AG09319 (cell line): ENCODE results near the gene ZNF169.
"Not testable (repeated sequence)": the region's sequence is repeated elsewhere in the genome, so short reads cannot be mapped to it uniquely, and the experiment has no call there.

Source experiments
- DNase-seq: peaks from one replicate; pipeline ENCODE4 v3.0.0-alpha.2; 2010; ENCODE audit warnings: low read depth; ENCODE audit errors: extremely low read depth
- TF ChIP-seq, protein P1 (sequence below): IDR thresholded peaks from 2 replicates; pipeline ENCODE4 v1.5.1; 2011; ENCODE audit warnings: low read depth, mild to moderate bottlenecking, inconsistent platforms, low read length, moderate library complexity

The ZNF169 gene

DNA sequence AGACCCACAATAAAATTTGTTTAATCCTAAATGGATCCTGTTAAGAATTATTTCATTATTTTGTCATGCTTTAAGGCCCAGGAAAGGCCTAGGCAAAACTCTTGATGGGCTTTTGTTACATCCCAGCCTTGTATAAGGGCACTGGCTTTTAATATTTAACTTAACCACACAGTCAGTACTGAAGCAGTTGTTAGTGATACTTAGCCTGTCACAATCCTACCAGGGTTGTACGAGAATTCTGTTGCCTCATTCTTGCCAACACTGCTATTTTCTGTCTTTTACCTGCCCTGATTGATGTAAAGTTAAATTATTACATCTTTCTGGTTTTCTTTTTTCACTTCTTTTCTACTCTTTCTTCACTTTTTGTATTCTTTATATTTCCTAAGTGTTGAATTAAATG is 10.9 kb downstream of the ZNF169 start:
- TF ChIP-seq, protein P1, sequence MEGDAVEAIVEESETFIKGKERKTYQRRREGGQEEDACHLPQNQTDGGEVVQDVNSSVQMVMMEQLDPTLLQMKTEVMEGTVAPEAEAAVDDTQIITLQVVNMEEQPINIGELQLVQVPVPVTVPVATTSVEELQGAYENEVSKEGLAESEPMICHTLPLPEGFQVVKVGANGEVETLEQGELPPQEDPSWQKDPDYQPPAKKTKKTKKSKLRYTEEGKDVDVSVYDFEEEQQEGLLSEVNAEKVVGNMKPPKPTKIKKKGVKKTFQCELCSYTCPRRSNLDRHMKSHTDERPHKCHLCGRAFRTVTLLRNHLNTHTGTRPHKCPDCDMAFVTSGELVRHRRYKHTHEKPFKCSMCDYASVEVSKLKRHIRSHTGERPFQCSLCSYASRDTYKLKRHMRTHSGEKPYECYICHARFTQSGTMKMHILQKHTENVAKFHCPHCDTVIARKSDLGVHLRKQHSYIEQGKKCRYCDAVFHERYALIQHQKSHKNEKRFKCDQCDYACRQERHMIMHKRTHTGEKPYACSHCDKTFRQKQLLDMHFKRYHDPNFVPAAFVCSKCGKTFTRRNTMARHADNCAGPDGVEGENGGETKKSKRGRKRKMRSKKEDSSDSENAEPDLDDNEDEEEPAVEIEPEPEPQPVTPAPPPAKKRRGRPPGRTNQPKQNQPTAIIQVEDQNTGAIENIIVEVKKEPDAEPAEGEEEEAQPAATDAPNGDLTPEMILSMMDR: no peak
- no peak for DNase-seq

DNA sequence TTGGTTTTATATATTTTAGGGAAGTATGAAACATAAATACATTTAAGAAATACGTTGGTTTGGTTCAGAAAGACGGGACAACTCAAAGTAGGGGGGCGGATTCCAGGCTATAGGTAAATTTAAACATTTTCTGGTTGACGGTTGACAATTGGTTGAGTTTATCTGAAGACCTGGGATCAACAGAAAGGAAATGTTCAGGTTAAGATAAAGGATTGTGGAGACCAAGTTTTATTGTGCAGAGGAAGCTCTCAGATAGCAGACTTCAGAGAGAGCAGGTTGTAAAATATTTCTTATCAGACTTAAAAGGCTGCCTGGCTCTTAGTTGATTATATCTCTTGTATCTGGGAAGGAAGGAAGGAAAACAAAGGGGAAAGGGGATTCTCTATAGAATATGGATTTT is 17.9 kb downstream of the ZNF169 start:
- not testable (repeated sequence) for DNase-seq

DNA sequence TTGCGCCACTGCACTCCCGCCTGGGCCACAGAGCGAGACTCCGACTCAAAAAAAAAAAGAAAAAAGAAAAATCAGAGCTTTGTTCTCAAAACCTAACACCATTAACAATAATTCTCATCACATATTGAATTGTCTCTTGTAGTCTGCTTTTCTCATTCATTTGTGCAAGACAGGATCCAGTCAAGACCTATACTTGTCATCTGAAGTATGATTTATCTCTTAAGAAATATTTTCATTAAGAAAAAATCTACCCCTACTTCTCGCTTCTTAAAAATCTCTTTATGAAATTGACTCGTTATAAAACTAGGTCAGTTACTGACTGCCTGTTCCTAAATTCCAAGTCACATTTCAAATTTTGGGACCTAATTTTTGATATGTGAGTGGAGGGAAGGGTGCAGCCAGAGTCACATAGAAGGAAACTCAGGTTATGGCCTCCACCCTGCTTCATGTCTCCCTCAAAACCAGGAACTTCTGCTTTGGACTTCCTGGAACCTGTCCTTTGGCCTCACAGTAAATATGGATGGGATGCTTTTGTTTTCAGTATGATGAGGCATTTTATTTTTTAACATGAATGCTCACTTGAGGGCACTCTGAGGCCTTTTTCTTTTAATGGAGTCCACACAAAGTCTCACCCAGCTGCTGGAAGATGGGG is 18.9 kb downstream of the ZNF169 start:
- DNase-seq: no peak
- TF ChIP-seq, protein P1: no peak

DNA sequence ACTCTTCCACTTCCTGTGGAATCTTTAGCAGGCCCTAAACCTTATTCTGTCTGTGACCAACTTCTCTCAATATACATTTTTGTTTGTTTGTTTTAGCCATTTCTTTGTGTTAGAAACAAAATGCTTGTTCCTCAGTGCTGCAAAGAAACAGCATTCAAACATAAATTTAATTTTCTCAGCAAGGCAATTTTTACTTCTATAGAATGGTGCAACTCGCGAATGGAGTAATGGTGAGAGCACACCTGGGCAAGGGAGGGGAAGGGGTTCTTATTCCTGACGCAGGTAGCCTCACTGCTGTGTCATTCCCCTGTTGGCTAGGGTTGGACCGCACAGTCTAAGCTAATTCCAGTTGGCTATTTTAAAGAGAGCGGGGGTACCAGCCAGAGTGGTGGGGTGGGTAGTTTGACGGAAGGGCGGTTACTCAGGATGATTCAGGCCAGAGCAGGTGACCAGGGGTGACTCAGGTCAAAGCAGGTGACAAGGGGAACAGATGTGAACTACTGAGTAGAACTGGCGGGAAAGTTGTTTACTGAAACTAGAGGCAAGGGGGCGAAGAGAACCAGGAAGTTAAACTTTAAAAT is 21.4 kb downstream of the ZNF169 start:
- no peak for DNase-seq
- TF ChIP-seq, protein P1: no peak

DNA sequence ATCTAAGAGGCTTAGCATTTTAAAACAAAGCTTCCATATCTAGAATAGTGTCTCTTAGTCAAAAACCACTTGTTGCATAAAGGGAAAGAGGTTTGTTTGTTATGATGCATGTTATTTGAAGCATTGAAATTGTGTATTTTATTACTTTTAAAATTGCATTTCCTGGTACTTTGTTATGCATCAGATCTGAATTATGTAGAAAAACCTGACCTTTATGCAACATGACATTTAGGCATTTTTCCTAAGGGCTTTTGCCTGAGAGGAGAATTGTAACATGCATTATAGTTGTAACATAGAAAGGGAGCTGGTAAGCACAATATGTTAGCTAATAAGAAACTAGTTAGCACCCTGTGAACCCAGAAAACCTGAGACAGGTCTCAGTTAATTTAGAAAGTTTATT is 22.0 kb downstream of the ZNF169 start:
- TF ChIP-seq, protein P1: no peak
- DNase-seq: no peak

DNA sequence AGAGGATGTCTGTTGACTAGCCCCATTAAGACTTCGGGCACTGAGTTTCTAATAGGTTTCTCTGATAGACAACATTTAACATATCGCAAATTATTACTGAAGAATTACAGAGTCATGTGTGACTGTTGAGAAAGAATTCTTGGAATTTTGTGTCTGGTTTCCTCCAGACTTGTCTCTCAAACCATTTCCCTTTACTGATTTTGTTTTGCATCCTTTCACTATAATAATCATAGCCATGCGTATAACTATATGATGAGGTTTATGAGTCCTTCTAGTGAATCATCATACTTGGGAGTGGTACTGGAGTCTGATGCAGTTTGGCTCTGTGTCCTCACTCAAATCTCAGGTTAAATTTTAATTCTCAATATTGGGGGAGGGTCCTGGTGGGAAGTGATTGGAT is 27.0 kb downstream of the ZNF169 start:
- TF ChIP-seq, protein P1: no peak
- DNase-seq: no peak

DNA sequence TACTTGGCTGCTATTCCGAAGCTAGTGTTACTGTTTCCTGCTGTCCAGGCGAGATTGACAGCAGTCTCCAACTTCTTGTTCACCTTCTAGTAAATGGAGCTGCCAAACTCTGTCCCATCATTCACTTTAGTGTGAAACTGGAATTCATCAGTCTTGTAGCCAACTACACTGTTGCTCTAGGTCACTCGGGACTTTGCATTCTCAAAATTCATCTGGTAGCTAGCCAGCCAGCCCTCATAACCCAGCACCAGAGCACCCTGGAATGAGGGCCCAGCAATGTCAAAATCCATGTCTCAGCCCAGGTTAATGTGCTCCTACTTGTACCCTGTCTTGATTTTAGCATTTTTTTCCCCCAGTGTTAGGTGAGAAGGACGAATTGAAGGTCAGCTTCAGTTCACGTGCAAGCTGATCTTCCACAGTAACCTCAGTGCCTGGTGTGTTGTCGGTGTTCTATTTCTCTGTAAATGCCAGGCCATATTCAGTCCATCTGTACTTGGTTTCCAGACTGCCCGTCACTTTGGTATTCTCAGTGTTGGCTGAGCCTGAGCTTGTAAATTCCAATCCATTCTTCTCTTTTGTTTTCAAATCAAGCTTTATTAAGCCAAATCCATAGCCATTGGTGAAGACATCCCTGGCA is 28.9 kb downstream of the ZNF169 start:
- TF ChIP-seq, protein P1: no peak
- DNase-seq: no peak

DNA sequence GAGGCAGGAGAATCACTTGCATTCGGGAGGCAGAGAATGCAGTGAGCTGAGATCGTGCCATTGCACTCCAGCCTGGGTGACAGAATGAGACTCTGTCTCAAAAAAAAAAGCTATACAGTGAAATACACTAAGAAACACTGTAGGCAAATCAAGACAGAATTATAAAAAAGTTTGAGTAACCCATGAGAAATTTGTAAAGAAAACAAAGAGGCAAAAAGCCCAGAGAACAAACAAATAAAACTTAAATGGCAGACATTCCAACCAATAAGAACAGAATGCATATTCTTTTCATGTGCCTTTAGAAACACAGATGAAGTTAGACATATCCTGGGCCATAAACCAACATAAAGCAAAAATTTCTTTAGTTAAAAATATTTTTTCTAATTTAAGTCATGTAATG is 30.6 kb downstream of the ZNF169 start:
- DNase-seq: no peak
- TF ChIP-seq, protein P1: no peak
